Keratinocyte (primary cell): ENCODE measurements around the gene MDH1B.

Experiments
- CTCF ChIP-seq, 3 experiments: IDR thresholded peaks in 1 of 3; conservative IDR thresholded peaks in 1 of 3; optimal IDR thresholded peaks in 1 of 3; 2 replicates in 2 of 3; 3 replicates in 1 of 3; pipeline versions ENCODE3 to v1.5.1; 2011; ENCODE audit warnings: low read length in 3 of 3, mild to moderate bottlenecking in 3 of 3, moderate library complexity in 2 of 3, control low read depth in 1 of 3, inconsistent platforms in 1 of 3; ENCODE audit not compliant: insufficient read depth in 2 of 3; ENCODE audit errors: extremely low read depth in 1 of 3
- EZH2 ChIP-seq: IDR thresholded peaks from one replicate; pipeline ENCODE4 v1.6.1; 2012; ENCODE audit warnings: inconsistent platforms, mild to moderate bottlenecking, low read length, moderate library complexity

GRCh38 chr2:206766057-206766930 is 1.2 kb upstream of the MDH1B start:
- no peak for TF ChIP-seq EZH2
- no peak for TF ChIP-seq CTCF (optimal IDR thresholded peaks at IDR 0.05 in 1 of 3, IDR thresholded peaks at IDR 0.05 in 1 of 3, conservative IDR thresholded peaks at IDR 0.05 in 1 of 3; ENCODE audit: extremely low read depth in 1 of 3, insufficient read depth in 2 of 3, low read length in 3 of 3)
